GM23338 (cell line): ENCODE results near the gene OR51M1. TPM values are rescaled to one million over a fixed set of nuclear protein-coding genes. Genes with fewer than 3 reads are reported as not detected.
"Not testable (repeated sequence)": the region's sequence is repeated elsewhere in the genome, so short reads cannot be mapped to it uniquely, and the experiment has no call there.

ENCODE experiments used
- ATAC-seq: fragments of 200-7000 bp; cut with Tn5 transposase; 3 replicates; pipeline ENCODE4 v1.9.1; 2020
- DNase-seq: peaks from one replicate; pipeline ENCODE4 v3.0.0-alpha.2; 2015; ENCODE audit warnings: low spot score
- H2AFZ ChIP-seq: fragments of 200-600 bp; sonication (generic); 2 replicates; pipeline ENCODE4 v1.8.0; 2016; ENCODE audit warnings: antibody characterized with exemption, mild to moderate bottlenecking, moderate library complexity
- H3F3A ChIP-seq: fragments of 200-600 bp; sonication (generic); replicated peaks from 2 replicates; pipeline ENCODE4 v1.8.0; 2017; ENCODE audit warnings: antibody characterized with exemption, mixed run types, low read depth
- H3K27ac ChIP-seq: fragments of 200-600 bp; sonication (generic); 2 replicates; pipeline ENCODE4 v1.6.1; 2016; ENCODE audit warnings: low read depth
- H3K27me3 ChIP-seq: fragments of 200-600 bp; sonication (generic); 2 replicates; pipeline ENCODE4 v1.8.0; 2016; ENCODE audit warnings: mild to moderate bottlenecking, mixed run types, moderate library complexity; ENCODE audit not compliant: insufficient read depth
- H3K36me3 ChIP-seq: fragments of 200-600 bp; sonication (generic); 2 replicates; pipeline ENCODE4 v1.8.0; 2016; ENCODE audit warnings: mild to moderate bottlenecking; ENCODE audit not compliant: insufficient read depth
- H3K4me1 ChIP-seq: fragments of 200-600 bp; sonication (generic); 2 replicates; pipeline ENCODE4 v1.8.0; 2016; ENCODE audit warnings: mild to moderate bottlenecking, moderate library complexity; ENCODE audit not compliant: insufficient read depth
- H3K4me2 ChIP-seq: fragments of 200-600 bp; sonication (generic); 2 replicates; pipeline ENCODE4 v1.7.1; 2017; ENCODE audit warnings: mixed run types
- H3K4me3 ChIP-seq: fragments of 200-600 bp; sonication (generic); 2 replicates; pipeline ENCODE4 v1.6.1; 2016; ENCODE audit warnings: mixed run types
- H3K79me2 ChIP-seq: fragments of 200-600 bp; sonication (generic); replicated peaks from 2 replicates; pipeline ENCODE4 v1.8.0; 2017; ENCODE audit warnings: mild to moderate bottlenecking; ENCODE audit not compliant: insufficient read depth
- H3K9me2 ChIP-seq: fragments of 200-600 bp; sonication (generic); 2 replicates; pipeline ENCODE4 v1.8.0; 2017; ENCODE audit not compliant: insufficient read depth
- H4K20me1 ChIP-seq: fragments of 200-600 bp; sonication (generic); replicated peaks from 2 replicates; pipeline ENCODE4 v1.8.0; 2017; ENCODE audit warnings: mild to moderate bottlenecking; ENCODE audit not compliant: insufficient read depth
- H3K27ac Mint-ChIP-seq: 2 replicates; pipeline ENCODE4 v1.8.0; 2020; ENCODE audit warnings: inconsistent platforms, mild to moderate bottlenecking, moderate library complexity, mixed read lengths
- H3K27me3 Mint-ChIP-seq: 3 replicates; pipeline ENCODE4 v1.8.0; 2022; ENCODE audit warnings: low read depth, mild to moderate bottlenecking, moderate library complexity, mixed read lengths, inconsistent platforms; ENCODE audit not compliant: insufficient read depth, poor library complexity
- H3K36me3 Mint-ChIP-seq: 3 replicates; pipeline ENCODE4 v1.8.0; 2021; ENCODE audit warnings: low read depth, mild to moderate bottlenecking, inconsistent platforms, moderate library complexity, mixed read lengths
- H3K4me1 Mint-ChIP-seq: 3 replicates; pipeline ENCODE4 v1.8.0; 2020; ENCODE audit warnings: mild to moderate bottlenecking, inconsistent platforms, mixed read lengths
- H3K4me3 Mint-ChIP-seq: 3 replicates; pipeline ENCODE4 v1.8.0; 2021; ENCODE audit warnings: moderate library complexity, mild to moderate bottlenecking, inconsistent platforms, mixed read lengths
- H3K9me3 Mint-ChIP-seq: 3 replicates; pipeline ENCODE4 v1.8.0; 2020; ENCODE audit warnings: moderate library complexity, mild to moderate bottlenecking, inconsistent platforms, mixed read lengths
- CREB1 ChIP-seq: fragments of 250-450 bp; sonication (Bioruptor Pico); IDR thresholded peaks from 2 replicates; pipeline ENCODE4 v1.5.0; 2020; ENCODE audit warnings: low read depth, mild to moderate bottlenecking, moderate library complexity
- CTCF ChIP-seq, 2 experiments: fragments of 200-600 bp in 1 of 2; sonication (generic) in 1 of 2; conservative IDR thresholded peaks; 2 replicates each; pipeline versions ENCODE4 v1.5.1 to v1.6.1; 2016 to 2017; ENCODE audit warnings: antibody characterized with exemption in 2 of 2, low read depth in 2 of 2, mild to moderate bottlenecking in 2 of 2, moderate library complexity in 1 of 2
- NANOG ChIP-seq: IDR thresholded peaks from 2 replicates; pipeline ENCODE4 v1.6.1; 2016; ENCODE audit warnings: antibody characterized with exemption, borderline replicate concordance
- POLR2AphosphoS5 ChIP-seq: IDR thresholded peaks from 2 replicates; pipeline ENCODE4 v1.6.1; 2016; ENCODE audit warnings: antibody characterized with exemption, low read depth
- polyA plus RNA-seq: library from polyadenylated mRNA; unstranded; fragments of >200 nt; fragmentation: Nextera tagmentation; extraction: Ambion mirVana; gene quantifications from 2 replicates; pipeline ENCODE4 v1.2.1, GENCODE V29; 2016
- total RNA-seq: library from RNA; depleted of rRNA; stranded (reverse); fragments of >200 nt; shearing (Covaris generic); gene quantifications from 2 replicates; pipeline ENCODE4 v1.2.3, GENCODE V29; 2014
- TF ChIP-seq, protein P1 (sequence below): fragments of 250-450 bp; sonication (Bioruptor Pico); IDR thresholded peaks from 2 replicates; pipeline ENCODE4 v1.5.0; 2020; ENCODE audit warnings: mild to moderate bottlenecking, moderate library complexity
- TF ChIP-seq, protein P2 (sequence below): IDR thresholded peaks from 2 replicates; pipeline ENCODE4 v1.6.1; 2016; ENCODE audit warnings: antibody characterized with exemption

Gene OR51M1
- total and polyA plus RNA-seq, 2 experiments from 2014 or later = 0.03 TPM; not detected in 1

- TF ChIP-seq, protein P1, sequence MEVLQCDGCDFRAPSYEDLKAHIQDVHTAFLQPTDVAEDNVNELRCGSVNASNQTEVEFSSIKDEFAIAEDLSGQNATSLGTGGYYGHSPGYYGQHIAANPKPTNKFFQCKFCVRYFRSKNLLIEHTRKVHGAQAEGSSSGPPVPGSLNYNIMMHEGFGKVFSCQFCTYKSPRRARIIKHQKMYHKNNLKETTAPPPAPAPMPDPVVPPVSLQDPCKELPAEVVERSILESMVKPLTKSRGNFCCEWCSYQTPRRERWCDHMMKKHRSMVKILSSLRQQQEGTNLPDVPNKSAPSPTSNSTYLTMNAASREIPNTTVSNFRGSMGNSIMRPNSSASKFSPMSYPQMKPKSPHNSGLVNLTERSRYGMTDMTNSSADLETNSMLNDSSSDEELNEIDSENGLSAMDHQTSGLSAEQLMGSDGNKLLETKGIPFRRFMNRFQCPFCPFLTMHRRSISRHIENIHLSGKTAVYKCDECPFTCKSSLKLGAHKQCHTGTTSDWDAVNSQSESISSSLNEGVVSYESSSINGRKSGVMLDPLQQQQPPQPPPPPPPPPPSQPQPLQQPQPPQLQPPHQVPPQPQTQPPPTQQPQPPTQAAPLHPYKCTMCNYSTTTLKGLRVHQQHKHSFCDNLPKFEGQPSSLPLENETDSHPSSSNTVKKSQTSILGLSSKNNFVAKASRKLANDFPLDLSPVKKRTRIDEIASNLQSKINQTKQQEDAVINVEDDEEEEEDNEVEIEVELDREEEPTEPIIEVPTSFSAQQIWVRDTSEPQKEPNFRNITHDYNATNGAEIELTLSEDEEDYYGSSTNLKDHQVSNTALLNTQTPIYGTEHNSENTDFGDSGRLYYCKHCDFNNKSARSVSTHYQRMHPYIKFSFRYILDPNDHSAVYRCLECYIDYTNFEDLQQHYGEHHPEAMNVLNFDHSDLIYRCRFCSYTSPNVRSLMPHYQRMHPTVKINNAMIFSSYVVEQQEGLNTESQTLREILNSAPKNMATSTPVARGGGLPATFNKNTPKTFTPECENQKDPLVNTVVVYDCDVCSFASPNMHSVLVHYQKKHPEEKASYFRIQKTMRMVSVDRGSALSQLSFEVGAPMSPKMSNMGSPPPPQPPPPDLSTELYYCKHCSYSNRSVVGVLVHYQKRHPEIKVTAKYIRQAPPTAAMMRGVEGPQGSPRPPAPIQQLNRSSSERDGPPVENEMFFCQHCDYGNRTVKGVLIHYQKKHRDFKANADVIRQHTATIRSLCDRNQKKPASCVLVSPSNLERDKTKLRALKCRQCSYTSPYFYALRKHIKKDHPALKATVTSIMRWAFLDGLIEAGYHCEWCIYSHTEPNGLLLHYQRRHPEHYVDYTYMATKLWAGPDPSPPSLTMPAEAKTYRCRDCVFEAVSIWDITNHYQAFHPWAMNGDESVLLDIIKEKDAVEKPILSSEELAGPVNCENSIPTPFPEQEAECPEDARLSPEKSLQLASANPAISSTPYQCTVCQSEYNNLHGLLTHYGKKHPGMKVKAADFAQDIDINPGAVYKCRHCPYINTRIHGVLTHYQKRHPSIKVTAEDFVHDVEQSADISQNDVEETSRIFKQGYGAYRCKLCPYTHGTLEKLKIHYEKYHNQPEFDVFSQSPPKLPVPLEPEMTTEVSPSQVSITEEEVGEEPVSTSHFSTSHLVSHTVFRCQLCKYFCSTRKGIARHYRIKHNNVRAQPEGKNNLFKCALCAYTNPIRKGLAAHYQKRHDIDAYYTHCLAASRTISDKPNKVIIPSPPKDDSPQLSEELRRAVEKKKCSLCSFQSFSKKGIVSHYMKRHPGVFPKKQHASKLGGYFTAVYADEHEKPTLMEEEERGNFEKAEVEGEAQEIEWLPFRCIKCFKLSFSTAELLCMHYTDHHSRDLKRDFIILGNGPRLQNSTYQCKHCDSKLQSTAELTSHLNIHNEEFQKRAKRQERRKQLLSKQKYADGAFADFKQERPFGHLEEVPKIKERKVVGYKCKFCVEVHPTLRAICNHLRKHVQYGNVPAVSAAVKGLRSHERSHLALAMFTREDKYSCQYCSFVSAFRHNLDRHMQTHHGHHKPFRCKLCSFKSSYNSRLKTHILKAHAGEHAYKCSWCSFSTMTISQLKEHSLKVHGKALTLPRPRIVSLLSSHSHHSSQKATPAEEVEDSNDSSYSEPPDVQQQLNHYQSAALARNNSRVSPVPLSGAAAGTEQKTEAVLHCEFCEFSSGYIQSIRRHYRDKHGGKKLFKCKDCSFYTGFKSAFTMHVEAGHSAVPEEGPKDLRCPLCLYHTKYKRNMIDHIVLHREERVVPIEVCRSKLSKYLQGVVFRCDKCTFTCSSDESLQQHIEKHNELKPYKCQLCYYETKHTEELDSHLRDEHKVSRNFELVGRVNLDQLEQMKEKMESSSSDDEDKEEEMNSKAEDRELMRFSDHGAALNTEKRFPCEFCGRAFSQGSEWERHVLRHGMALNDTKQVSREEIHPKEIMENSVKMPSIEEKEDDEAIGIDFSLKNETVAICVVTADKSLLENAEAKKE (CRISPR knock-in tag) = no peak
- TF ChIP-seq NANOG = no peak
- TF ChIP-seq POLR2AphosphoS5 = no peak
- TF ChIP-seq, protein P2, sequence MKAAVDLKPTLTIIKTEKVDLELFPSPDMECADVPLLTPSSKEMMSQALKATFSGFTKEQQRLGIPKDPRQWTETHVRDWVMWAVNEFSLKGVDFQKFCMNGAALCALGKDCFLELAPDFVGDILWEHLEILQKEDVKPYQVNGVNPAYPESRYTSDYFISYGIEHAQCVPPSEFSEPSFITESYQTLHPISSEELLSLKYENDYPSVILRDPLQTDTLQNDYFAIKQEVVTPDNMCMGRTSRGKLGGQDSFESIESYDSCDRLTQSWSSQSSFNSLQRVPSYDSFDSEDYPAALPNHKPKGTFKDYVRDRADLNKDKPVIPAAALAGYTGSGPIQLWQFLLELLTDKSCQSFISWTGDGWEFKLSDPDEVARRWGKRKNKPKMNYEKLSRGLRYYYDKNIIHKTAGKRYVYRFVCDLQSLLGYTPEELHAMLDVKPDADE = no peak
- TF ChIP-seq CREB1 (CRISPR knock-in tag) = no peak
- no peak for TF ChIP-seq CTCF (conservative IDR thresholded peaks at IDR 0.05; ENCODE audit: low read depth in 2 of 2)
Measured at GRCh38 chr11:5364214-5364613, 19.4 kb upstream of the OR51M1 start (continued).

DNA sequence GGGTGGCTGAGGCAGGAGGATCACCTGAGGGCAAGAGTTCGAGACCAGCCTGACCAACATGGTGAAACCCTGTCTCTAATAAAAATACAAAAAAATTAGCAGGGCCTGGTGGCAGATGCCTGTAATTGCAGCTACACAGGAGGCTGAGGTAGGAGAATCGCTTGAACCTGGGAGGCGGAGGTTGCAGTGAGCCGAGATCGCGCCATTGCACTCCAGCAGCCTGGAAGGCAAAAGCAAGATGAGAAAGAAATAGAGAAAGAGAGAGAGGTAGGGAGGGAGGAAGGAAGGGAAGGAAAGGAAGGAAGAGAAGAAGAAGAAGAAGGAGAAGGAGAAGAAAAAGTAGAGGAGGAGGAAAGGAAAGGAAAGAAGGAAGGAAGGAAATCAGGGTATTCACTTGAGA, 17.2 kb upstream of the OR51M1 start:
- not testable (repeated sequence) for H3K27me3 ChIP-seq, H4K20me1 ChIP-seq, H3K36me3 Mint-ChIP-seq, H3K79me2 ChIP-seq, H3K36me3 ChIP-seq, H3K4me3 Mint-ChIP-seq, DNase-seq, H3K27ac ChIP-seq, H3F3A ChIP-seq, ATAC-seq, H3K4me2 ChIP-seq, H3K4me1 Mint-ChIP-seq, H3K9me2 ChIP-seq, H3K4me3 ChIP-seq, H3K9me3 Mint-ChIP-seq, H3K27me3 Mint-ChIP-seq, H2AFZ ChIP-seq
- peaks cover 20% of the 10 kb centered on the region for H3K4me1 ChIP-seq
- TF ChIP-seq CTCF (conservative IDR thresholded peaks at IDR 0.05; ENCODE audit: low read depth in 2 of 2) = peak in 1 of 2 experiments; percentile 40; a peak in 2 of 4 replicates
- 0 out of 2 replicates have a peak overlapping the region, but pooled peaks have one; percentile 38 for H3K27ac Mint-ChIP-seq
